Fibroblast of lung (primary cell): Measurements from ENCODE around the gene BCL11A.

Source experiments
- EZH2 ChIP-seq: IDR thresholded peaks from 2 replicates; pipeline ENCODE4 v1.5.1; 2012; ENCODE audit warnings: low read length, control low read depth, mild to moderate bottlenecking; ENCODE audit errors: missing control alignments
- TF ChIP-seq, protein P1 (sequence below), 2 donors: IDR thresholded peaks in 1 of 2; conservative IDR thresholded peaks in 1 of 2; 1 replicate in 1 of 2; 2 replicates in 1 of 2; pipeline ENCODE4 v1.5.1; 2011 to 2012; ENCODE audit warnings: low read length in 2 of 2, control low read depth in 1 of 2, inconsistent platforms in 1 of 2, low read depth in 1 of 2, mild to moderate bottlenecking in 1 of 2

DNA sequence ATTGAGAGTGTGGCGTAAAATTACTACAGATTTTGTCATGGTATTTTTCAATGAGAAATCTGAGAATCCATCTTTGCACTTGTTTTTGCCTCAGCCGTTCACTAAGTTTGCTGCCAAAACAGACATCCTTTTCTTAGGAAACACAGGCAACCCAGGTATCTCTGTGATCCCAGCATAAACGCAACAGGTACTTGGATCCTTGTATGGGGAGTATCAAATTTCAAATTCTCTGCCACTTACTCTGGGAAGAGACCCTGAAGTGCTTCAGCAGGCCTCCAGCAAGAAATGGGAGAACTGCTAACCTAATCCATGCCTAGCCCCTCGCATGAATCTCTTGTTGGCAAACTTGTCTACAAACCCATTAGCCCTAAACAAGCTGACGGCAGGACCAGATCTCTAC is 83.1 kb downstream of the BCL11A start:
- TF ChIP-seq, protein P1, sequence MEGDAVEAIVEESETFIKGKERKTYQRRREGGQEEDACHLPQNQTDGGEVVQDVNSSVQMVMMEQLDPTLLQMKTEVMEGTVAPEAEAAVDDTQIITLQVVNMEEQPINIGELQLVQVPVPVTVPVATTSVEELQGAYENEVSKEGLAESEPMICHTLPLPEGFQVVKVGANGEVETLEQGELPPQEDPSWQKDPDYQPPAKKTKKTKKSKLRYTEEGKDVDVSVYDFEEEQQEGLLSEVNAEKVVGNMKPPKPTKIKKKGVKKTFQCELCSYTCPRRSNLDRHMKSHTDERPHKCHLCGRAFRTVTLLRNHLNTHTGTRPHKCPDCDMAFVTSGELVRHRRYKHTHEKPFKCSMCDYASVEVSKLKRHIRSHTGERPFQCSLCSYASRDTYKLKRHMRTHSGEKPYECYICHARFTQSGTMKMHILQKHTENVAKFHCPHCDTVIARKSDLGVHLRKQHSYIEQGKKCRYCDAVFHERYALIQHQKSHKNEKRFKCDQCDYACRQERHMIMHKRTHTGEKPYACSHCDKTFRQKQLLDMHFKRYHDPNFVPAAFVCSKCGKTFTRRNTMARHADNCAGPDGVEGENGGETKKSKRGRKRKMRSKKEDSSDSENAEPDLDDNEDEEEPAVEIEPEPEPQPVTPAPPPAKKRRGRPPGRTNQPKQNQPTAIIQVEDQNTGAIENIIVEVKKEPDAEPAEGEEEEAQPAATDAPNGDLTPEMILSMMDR (conservative IDR thresholded peaks at IDR 0.05 in 1 of 2, IDR thresholded peaks at IDR 0.05 in 1 of 2; ENCODE audit: low read depth in 1 of 2, low read length in 2 of 2) = no peak
- no peak for TF ChIP-seq EZH2
